Peyer's patch (tissue), 4 donors: Measurements from ENCODE around the gene P4HA1. TPM values are rescaled to one million over a fixed set of nuclear protein-coding genes. Genes with fewer than 3 reads are reported as not detected.

Experiments
- DNase-seq, 3 donors: peaks; one replicate each; pipeline ENCODE4 v3.0.0-alpha.2; 2017 to 2019
- H3K27ac ChIP-seq, 4 donors: fragments of 200-600 bp; sonication (generic); one replicate each; pipeline ENCODE4 v1.5.1; 2016 to 2019
- H3K27me3 ChIP-seq, 2 donors: fragments of 200-600 bp; sonication (generic); one replicate each; pipeline ENCODE4 v1.5.1; 2019
- H3K36me3 ChIP-seq, 3 donors: fragments of 200-600 bp; sonication (generic); one replicate each; pipeline ENCODE4 v1.5.1; 2016 to 2019
- H3K4me1 ChIP-seq, 4 donors: fragments of 200-600 bp; sonication (generic); one replicate each; pipeline ENCODE4 v1.5.1; 2016 to 2019
- H3K4me3 ChIP-seq, 4 donors: fragments of 200-600 bp; sonication (generic); 1 replicate in 3 of 4; 2 replicates in 1 of 4; pipeline ENCODE4 v1.5.1; 2016 to 2019; ENCODE audit warnings: mild to moderate bottlenecking in 1 of 4
- H3K9me3 ChIP-seq, 4 donors: fragments of 200-600 bp; sonication (generic); one replicate each; pipeline ENCODE4 v1.5.1; 2016 to 2019; ENCODE audit warnings: mild to moderate bottlenecking in 1 of 4
- CTCF ChIP-seq, 6 experiments: fragments of 450-650 bp in 4 of 6; fragments of 200-600 bp in 2 of 6; sonication (generic) in 1 of 6; IDR thresholded peaks; one replicate each; pipeline ENCODE4 v1.5.1; 2017 to 2019; ENCODE audit warnings: antibody characterized with exemption in 6 of 6, mild to moderate bottlenecking in 3 of 6, moderate library complexity in 1 of 6
- POLR2A ChIP-seq, 2 donors: fragments of 450-650 bp; IDR thresholded peaks; one replicate each; pipeline ENCODE4 v1.5.1; 2017; ENCODE audit warnings: antibody characterized with exemption in 2 of 2, mild to moderate bottlenecking in 2 of 2, moderate library complexity in 2 of 2
- total RNA-seq, 4 donors: library from RNA; depleted of rRNA; stranded (reverse); fragments of >200 nt; gene quantifications; one replicate each; pipeline ENCODE4 v1.1.0, GENCODE V29; 2016

The P4HA1 gene
- total RNA-seq: 10 to 100 TPM; 13.9 to 19.0 (median 15.2) TPM

GRCh38 chr10:73096449-73097304 lies at the start of gene P4HA1:
Gene P4HA1, minus strand, starts transcription at chr10:73096866. Its CDS starts 21,983 bp downstream, at chr10:73074883.
- H3K36me3 ChIP-seq: no peaks in the 10 kb centered on the region
- no peaks in the 10 kb centered on the region for H3K9me3 ChIP-seq
- H3K4me1 ChIP-seq: peaks cover 0 to 5% (median 0%) of the 10 kb centered on the region in 4 donors
- peak; percentile 93 to 96 for TF ChIP-seq POLR2A (IDR thresholded peaks at IDR 0.05)
- peak; percentile 32 to 82 (median 70) for TF ChIP-seq CTCF (IDR thresholded peaks at IDR 0.05)
- DNase-seq: peak; percentile 98 to 100 (median 99)
- H3K27me3 ChIP-seq: no peaks in the 10 kb centered on the region
- H3K27ac ChIP-seq: peak within 1 kb of the TSS; percentile 88 to 95 (median 94)
- peak within 1 kb of the TSS; percentile 48 to 84 (median 66) for H3K4me3 ChIP-seq

- H3K27me3 ChIP-seq: no peaks in the 10 kb centered on the region
- DNase-seq: no peak
- no peak for TF ChIP-seq CTCF (IDR thresholded peaks at IDR 0.05)
- TF ChIP-seq POLR2A (IDR thresholded peaks at IDR 0.05): no peak
- no peak overlapping the region for H3K4me3 ChIP-seq
- H3K4me1 ChIP-seq: no peaks in the 10 kb centered on the region
- no peaks in the 10 kb centered on the region for H3K9me3 ChIP-seq
- H3K36me3 ChIP-seq: peaks cover 0 to 97% (median 0%) of the 10 kb centered on the region in 3 donors
- no peak overlapping the region for H3K27ac ChIP-seq
These were observed 44.9 kb upstream of the P4HA1 start for GRCh38 chr10:73141603-73142002.

GRCh38 chr10:73139251-73139650 lies 42.6 kb upstream of the P4HA1 start:
- peaks cover 0 to 91% (median 0%) of the 10 kb centered on the region in 3 donors for H3K36me3 ChIP-seq

GRCh38 chr10:73136627-73137026 lies 40.0 kb upstream of the P4HA1 start:
- H3K4me3 ChIP-seq: no peak overlapping the region
- H3K9me3 ChIP-seq: no peaks in the 10 kb centered on the region
- H3K27me3 ChIP-seq: no peaks in the 10 kb centered on the region
- TF ChIP-seq POLR2A (IDR thresholded peaks at IDR 0.05) (no peak), CTCF (IDR thresholded peaks at IDR 0.05) (peak in 1 of 6 experiments; percentile 18)
- H3K27ac ChIP-seq: peak overlapping the region in 1 of 4 donors; percentile 55
- H3K36me3 ChIP-seq: peaks cover 0 to 92% (median 0%) of the 10 kb centered on the region in 3 donors
- H3K4me1 ChIP-seq: no peaks in the 10 kb centered on the region
- peak in 1 of 3 donors; percentile 61 for DNase-seq

More at GRCh38 chr10:73139251-73139650, 42.6 kb upstream of the P4HA1 start:
- no peaks in the 10 kb centered on the region for H3K4me1 ChIP-seq
- H3K9me3 ChIP-seq: no peaks in the 10 kb centered on the region
- H3K27ac ChIP-seq: no peak overlapping the region
- no peak overlapping the region for H3K4me3 ChIP-seq
- TF ChIP-seq POLR2A (IDR thresholded peaks at IDR 0.05) (no peak), CTCF (IDR thresholded peaks at IDR 0.05) (no peak)
- no peak for DNase-seq
- no peaks in the 10 kb centered on the region for H3K27me3 ChIP-seq

GRCh38 chr10:73134727-73135126 lies 38.1 kb upstream of the P4HA1 start:
- TF ChIP-seq POLR2A (IDR thresholded peaks at IDR 0.05) (no peak), CTCF (IDR thresholded peaks at IDR 0.05) (no peak)
- Histone ChIP-seq H3K4me1 (no peaks in the 10 kb centered on the region), H3K36me3 (peaks cover 0 to 91% (median 0%) of the 10 kb centered on the region in 3 donors), H3K27me3 (no peaks in the 10 kb centered on the region), H3K27ac (no peak overlapping the region), H3K9me3 (no peaks in the 10 kb centered on the region), H3K4me3 (no peak overlapping the region)
- DNase-seq: no peak
